PFSK-1 (cell line): Measurements from ENCODE around the gene CC2D2B.

Experiments used
- FOXP2 ChIP-seq: optimal IDR thresholded peaks from 2 replicates; pipeline ENCODE3; 2011; ENCODE audit warnings: borderline replicate concordance, control low read depth, inconsistent platforms; ENCODE audit not compliant: insufficient read depth; ENCODE audit errors: extremely low read length, extremely low read depth
- POLR2AphosphoS5 ChIP-seq: IDR thresholded peaks from 2 replicates; pipeline ENCODE4 v1.6.1; 2012; ENCODE audit warnings: low read depth, mild to moderate bottlenecking, control low read depth, low read length, moderate library complexity
- REST ChIP-seq, 2 experiments: IDR thresholded peaks; 2 replicates each; pipeline versions ENCODE4 v1.6.1 to v1.8.0; 2011 to 2012; ENCODE audit warnings: low read depth in 2 of 2, low read length in 2 of 2, control low read depth in 1 of 2, inconsistent platforms in 1 of 2, mild to moderate bottlenecking in 1 of 2, moderate library complexity in 1 of 2; ENCODE audit not compliant: insufficient read depth in 1 of 2
- SIN3A ChIP-seq: IDR thresholded peaks from 2 replicates; pipeline ENCODE4 v1.6.1; 2012; ENCODE audit warnings: mild to moderate bottlenecking, low read length, moderate library complexity, borderline replicate concordance; ENCODE audit not compliant: insufficient read depth
- TAF1 ChIP-seq: IDR thresholded peaks from 2 replicates; pipeline ENCODE4 v1.6.1; 2012; ENCODE audit warnings: low read length, control low read depth, borderline replicate concordance; ENCODE audit not compliant: insufficient read depth

CC2D2B gene

GRCh38 chr10:95873651-95874050 is 34.1 kb upstream of the CC2D2B start:
- no peak for TF ChIP-seq FOXP2
- no peak for TF ChIP-seq POLR2AphosphoS5

GRCh38 chr10:95876756-95877155 is 31.0 kb upstream of the CC2D2B start:
- TF ChIP-seq REST (IDR thresholded peaks at IDR 0.05; ENCODE audit: insufficient read depth in 1 of 2, low read depth in 2 of 2, low read length in 2 of 2) (no peak), POLR2AphosphoS5 (no peak), SIN3A (no peak), FOXP2 (no peak), TAF1 (no peak)

GRCh38 chr10:95877881-95878280 is 29.9 kb upstream of the CC2D2B start:
- no peak for TF ChIP-seq FOXP2
- TF ChIP-seq REST (IDR thresholded peaks at IDR 0.05; ENCODE audit: insufficient read depth in 1 of 2, low read depth in 2 of 2, low read length in 2 of 2), result no peak
- TF ChIP-seq SIN3A, result no peak
- no peak for TF ChIP-seq POLR2AphosphoS5
- TF ChIP-seq TAF1, result no peak

- TF ChIP-seq TAF1, result no peak
- TF ChIP-seq REST (IDR thresholded peaks at IDR 0.05; ENCODE audit: insufficient read depth in 1 of 2, low read depth in 2 of 2, low read length in 2 of 2), result no peak
- no peak for TF ChIP-seq SIN3A
- no peak for TF ChIP-seq POLR2AphosphoS5
- no peak for TF ChIP-seq FOXP2
These were observed 27.1 kb upstream of the CC2D2B start for GRCh38 chr10:95880704-95881103.

GRCh38 chr10:95881316-95881715 is 26.5 kb upstream of the CC2D2B start:
- TF ChIP-seq FOXP2, result no peak
- no peak for TF ChIP-seq SIN3A
- TF ChIP-seq REST (IDR thresholded peaks at IDR 0.05; ENCODE audit: insufficient read depth in 1 of 2, low read depth in 2 of 2, low read length in 2 of 2), result no peak
- no peak for TF ChIP-seq TAF1
- no peak for TF ChIP-seq POLR2AphosphoS5
